CD14-positive monocyte (primary cell): ENCODE results near the gene NPW. TPM values are rescaled to one million over a fixed set of nuclear protein-coding genes. Genes with fewer than 3 reads are reported as not detected.

ENCODE experiments used
- DNase-seq, 3 donors: peaks; one replicate each; pipeline ENCODE4 v3.0.0-alpha.2; 2011 to 2022
- H2AFZ ChIP-seq: 2 replicates; pipeline ENCODE4 v1.6.0; 2012; ENCODE audit warnings: mild to moderate bottlenecking, low read depth, low read length, inconsistent platforms; ENCODE audit not compliant: insufficient read depth, poor library complexity, severe bottlenecking
- H3K27ac ChIP-seq, 2 donors: 1 replicate in 1 of 2; 2 replicates in 1 of 2; pipeline ENCODE4 v1.5.1; 2012 to 2013; ENCODE audit warnings: low read length in 2 of 2, control low read depth in 1 of 2, inconsistent platforms in 1 of 2, low read depth in 1 of 2, mild to moderate bottlenecking in 1 of 2
- H3K27me3 ChIP-seq, 2 donors: one replicate each; pipeline versions ENCODE4 v1.6.0 to v1.6.1; 2011 to 2013; ENCODE audit warnings: low read length in 2 of 2; ENCODE audit not compliant: control insufficient read depth in 2 of 2, insufficient read depth in 2 of 2
- H3K36me3 ChIP-seq, 2 donors: replicated peaks in 1 of 2; 1 replicate in 1 of 2; 2 replicates in 1 of 2; pipeline versions ENCODE4 v1.5.1 to v1.6.1; 2012 to 2013; ENCODE audit warnings: low read length in 2 of 2, control low read depth in 1 of 2, inconsistent platforms in 1 of 2, mild to moderate bottlenecking in 1 of 2; ENCODE audit not compliant: insufficient read depth in 2 of 2, control insufficient read depth in 1 of 2
- H3K4me1 ChIP-seq, 2 donors: 1 replicate in 1 of 2; 2 replicates in 1 of 2; pipeline versions ENCODE4 v1.5.1 to v1.6.1; 2012 to 2013; ENCODE audit warnings: low read length in 2 of 2, control low read depth in 1 of 2, inconsistent platforms in 1 of 2, mild to moderate bottlenecking in 1 of 2, moderate library complexity in 1 of 2; ENCODE audit not compliant: insufficient read depth in 2 of 2, control insufficient read depth in 1 of 2
- H3K4me2 ChIP-seq: replicated peaks from 2 replicates; pipeline ENCODE3; 2012; ENCODE audit warnings: low read length, moderate library complexity, mild to moderate bottlenecking; ENCODE audit not compliant: poor library complexity, severe bottlenecking; ENCODE audit errors: extremely low read depth
- H3K4me3 ChIP-seq, 3 experiments: fragments of 200-600 bp in 1 of 3; sonication (generic) in 1 of 3; replicated peaks in 1 of 3; 1 replicate in 2 of 3; 2 replicates in 1 of 3; pipeline ENCODE4 v1.5.1; 2011 to 2013; ENCODE audit warnings: low read length in 3 of 3, mild to moderate bottlenecking in 3 of 3, control low read depth in 2 of 3, low read depth in 2 of 3, inconsistent platforms in 1 of 3, moderate library complexity in 1 of 3
- H3K79me2 ChIP-seq: 2 replicates; pipeline ENCODE4 v1.6.0; 2012; ENCODE audit warnings: mild to moderate bottlenecking, control low read depth, inconsistent platforms, low read length, moderate library complexity; ENCODE audit not compliant: insufficient read depth
- H3K9ac ChIP-seq: 2 replicates; pipeline ENCODE4 v1.6.0; 2017; ENCODE audit warnings: low read length, mild to moderate bottlenecking; ENCODE audit not compliant: insufficient read depth, poor library complexity, severe bottlenecking
- H3K9me3 ChIP-seq, 2 donors: replicated peaks in 1 of 2; 1 replicate in 1 of 2; 2 replicates in 1 of 2; pipeline versions ENCODE4 v1.5.1 to v1.6.1; 2012 to 2013; ENCODE audit warnings: low read length in 2 of 2, control low read depth in 1 of 2; ENCODE audit not compliant: control insufficient read depth in 1 of 2, insufficient read depth in 1 of 2
- H4K20me1 ChIP-seq: 2 replicates; pipeline ENCODE4 v1.6.0; 2012; ENCODE audit warnings: mild to moderate bottlenecking, low read length, control low read depth, moderate library complexity; ENCODE audit not compliant: insufficient read depth
- H3K27ac Mint-ChIP-seq, 7 donors: one replicate each; pipeline ENCODE4 v1.8.0; 2020; ENCODE audit warnings: mild to moderate bottlenecking in 7 of 7, mixed read lengths in 7 of 7, moderate library complexity in 6 of 7, inconsistent platforms in 2 of 7
- H3K27me3 Mint-ChIP-seq, 3 donors: one replicate each; pipeline ENCODE4 v1.8.0; 2021 to 2022; ENCODE audit warnings: low read depth in 3 of 3, mild to moderate bottlenecking in 3 of 3, mixed read lengths in 3 of 3, moderate library complexity in 3 of 3, inconsistent platforms in 1 of 3
- H3K36me3 Mint-ChIP-seq, 2 donors: one replicate each; pipeline ENCODE4 v1.8.0; 2020; ENCODE audit warnings: mixed read lengths in 2 of 2, inconsistent platforms in 1 of 2, mild to moderate bottlenecking in 1 of 2
- H3K4me1 Mint-ChIP-seq: one replicate; pipeline ENCODE4 v1.8.0; 2020; ENCODE audit warnings: mild to moderate bottlenecking, mixed read lengths
- H3K4me3 Mint-ChIP-seq, 2 donors: one replicate each; pipeline ENCODE4 v1.8.0; 2020; ENCODE audit warnings: mild to moderate bottlenecking in 2 of 2, mixed read lengths in 2 of 2, moderate library complexity in 1 of 2
- H3K9me3 Mint-ChIP-seq, 7 donors: one replicate each; pipeline ENCODE4 v1.8.0; 2020 to 2022; ENCODE audit warnings: mixed read lengths in 7 of 7, mild to moderate bottlenecking in 6 of 7, moderate library complexity in 6 of 7, inconsistent platforms in 2 of 7
- WGBS: methylation state at CpG from one replicate; pipeline ENCODE4 v1.1.5; 2013; ENCODE audit warnings: missing lambda C conversion rate; ENCODE audit not compliant: insufficient coverage; 5-methylcytosine and 5-hydroxymethylcytosine counted together
- intact Hi-C, 2 donors: fragments of 100-400 bp; cut with micrococcal nuclease; formaldehyde crosslinking; loops; one replicate each; pipeline versions ENCODE4 v1.15.0 to v1.15.1; 2023
- polyA plus RNA-seq, 3 donors: library from polyadenylated mRNA; depleted of rRNA in 1 of 3; unstranded in 2 of 3; stranded (reverse) in 1 of 3; fragments of 300-500 nt in 2 of 3; fragments of >200 nt in 1 of 3; fragmentation: Illumina TruSeq in 2 of 3; gene quantifications; 1 replicate in 2 of 3; 2 replicates in 1 of 3; pipeline ENCODE4 v1.2.3, GENCODE V29; 2012 to 2021
- TF ChIP-seq, protein P1 (sequence below): fragments of 200-600 bp; IDR thresholded peaks from one replicate; pipeline ENCODE4 v1.8.0; 2022; ENCODE audit warnings: antibody characterized with exemption, mild to moderate bottlenecking

The NPW gene
- polyA plus RNA-seq, 3 donors: not detected

DNA sequence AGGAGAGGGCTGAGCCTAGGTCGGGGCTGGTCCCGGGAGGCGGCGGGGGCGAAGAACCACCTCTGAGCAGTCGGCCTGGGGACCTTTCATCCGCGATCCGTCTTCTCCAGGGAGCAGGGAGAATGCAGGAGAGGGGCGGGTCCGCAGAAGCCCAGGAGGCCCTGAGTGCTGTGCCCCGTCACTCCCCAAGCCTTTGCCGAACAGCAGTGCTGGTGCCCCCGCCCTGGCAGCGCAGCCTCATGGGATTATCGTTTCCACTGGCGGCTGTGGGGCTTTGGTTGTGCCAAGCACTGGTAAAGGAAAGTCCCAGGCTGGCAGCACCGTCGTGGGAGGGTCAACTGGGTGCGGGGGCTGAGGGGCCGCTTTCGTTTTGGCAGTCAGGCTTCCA lies 47.1 kb upstream of the NPW start:
- H3K4me2 ChIP-seq: peak overlapping the region; percentile 95
- H3K27ac Mint-ChIP-seq: peak overlapping the region in 6 of 7 donors; percentile 42 to 98 (median 98)
- peaks cover 11% of the 10 kb centered on the region for H3K79me2 ChIP-seq
- DNase-seq: no peak
- H3K9me3 Mint-ChIP-seq: peaks cover 0 to 2% (median 0%) of the 10 kb centered on the region in 7 donors
- peak overlapping the region; percentile 65 to 95 (median 70) for H3K4me3 ChIP-seq
- H3K4me1 ChIP-seq: peaks cover 18 to 20% of the 10 kb centered on the region in 2 donors
- H3K4me1 Mint-ChIP-seq: peaks cover 21% of the 10 kb centered on the region
- H3K9ac ChIP-seq: peak overlapping the region; percentile 90
- peaks cover 0 to 2% (median 1%) of the 10 kb centered on the region in 3 donors for H3K27me3 Mint-ChIP-seq
- H3K27ac ChIP-seq: peak overlapping the region in 1 of 2 donors; percentile 95
- H3K9me3 ChIP-seq: no peaks in the 10 kb centered on the region
- H3K36me3 ChIP-seq: peaks cover 33 to 34% of the 10 kb centered on the region in 2 donors
- intact Hi-C loops: no loop called here
- H3K27me3 ChIP-seq: no peaks in the 10 kb centered on the region
- TF ChIP-seq, protein P1, sequence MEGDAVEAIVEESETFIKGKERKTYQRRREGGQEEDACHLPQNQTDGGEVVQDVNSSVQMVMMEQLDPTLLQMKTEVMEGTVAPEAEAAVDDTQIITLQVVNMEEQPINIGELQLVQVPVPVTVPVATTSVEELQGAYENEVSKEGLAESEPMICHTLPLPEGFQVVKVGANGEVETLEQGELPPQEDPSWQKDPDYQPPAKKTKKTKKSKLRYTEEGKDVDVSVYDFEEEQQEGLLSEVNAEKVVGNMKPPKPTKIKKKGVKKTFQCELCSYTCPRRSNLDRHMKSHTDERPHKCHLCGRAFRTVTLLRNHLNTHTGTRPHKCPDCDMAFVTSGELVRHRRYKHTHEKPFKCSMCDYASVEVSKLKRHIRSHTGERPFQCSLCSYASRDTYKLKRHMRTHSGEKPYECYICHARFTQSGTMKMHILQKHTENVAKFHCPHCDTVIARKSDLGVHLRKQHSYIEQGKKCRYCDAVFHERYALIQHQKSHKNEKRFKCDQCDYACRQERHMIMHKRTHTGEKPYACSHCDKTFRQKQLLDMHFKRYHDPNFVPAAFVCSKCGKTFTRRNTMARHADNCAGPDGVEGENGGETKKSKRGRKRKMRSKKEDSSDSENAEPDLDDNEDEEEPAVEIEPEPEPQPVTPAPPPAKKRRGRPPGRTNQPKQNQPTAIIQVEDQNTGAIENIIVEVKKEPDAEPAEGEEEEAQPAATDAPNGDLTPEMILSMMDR: no peak
- H4K20me1 ChIP-seq: no peaks in the 10 kb centered on the region
- peaks cover 31 to 35% of the 10 kb centered on the region in 2 donors for H3K36me3 Mint-ChIP-seq
- H2AFZ ChIP-seq: peak overlapping the region; percentile 99
- H3K4me3 Mint-ChIP-seq: peak overlapping the region; percentile 91
- WGBS: 6% methylated on average over 22 of the region's 22 CpGs

DNA sequence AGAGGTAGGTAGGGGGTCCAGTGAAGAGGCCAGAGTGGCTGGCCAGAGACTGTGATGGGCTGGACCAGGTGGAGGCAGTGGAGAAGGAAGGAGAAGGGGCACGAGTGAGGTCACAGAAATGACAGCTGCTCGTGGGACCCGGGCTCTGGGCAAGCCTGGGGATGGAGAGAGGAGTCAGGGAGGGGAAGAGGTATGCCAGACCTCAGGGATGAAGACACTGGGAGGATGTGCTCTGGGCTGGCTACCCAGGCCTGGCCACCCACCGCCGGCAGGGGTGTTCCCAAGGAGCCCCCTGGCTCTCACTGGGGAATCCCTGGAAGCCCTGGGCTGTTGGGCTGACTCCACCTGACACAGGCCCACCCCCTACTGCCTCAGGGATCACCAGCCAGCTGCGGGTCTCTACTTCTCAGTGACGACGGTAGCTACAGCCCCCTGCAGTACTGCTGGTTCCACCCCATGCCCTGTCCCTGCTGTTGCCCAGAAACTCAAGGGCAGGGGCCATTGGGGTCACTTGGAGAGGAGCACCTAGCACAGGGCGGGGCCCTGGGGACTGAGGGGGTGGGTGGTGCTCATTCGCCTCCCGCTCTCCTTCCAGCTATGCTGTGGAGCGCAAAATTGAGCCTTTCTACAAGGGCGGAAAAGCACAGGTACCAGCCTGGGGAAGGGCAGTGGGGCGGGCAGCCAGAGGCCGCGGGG lies 46.0 kb upstream of the NPW start:
- no peak for DNase-seq
- no peak overlapping the region for H2AFZ ChIP-seq
- no peak overlapping the region for H3K9ac ChIP-seq
- peaks cover 3 to 11% (median 5%) of the 10 kb centered on the region in 3 donors for H3K27me3 Mint-ChIP-seq
- peaks cover 0 to 5% (median 0%) of the 10 kb centered on the region in 7 donors for H3K9me3 Mint-ChIP-seq
- H3K4me3 ChIP-seq: no peak overlapping the region
- peaks cover 18 to 20% of the 10 kb centered on the region in 2 donors for H3K4me1 ChIP-seq
- H3K4me1 Mint-ChIP-seq: peaks cover 21% of the 10 kb centered on the region
- peaks cover under 1% of the 10 kb centered on the region for H4K20me1 ChIP-seq
- peak overlapping the region; percentile 95 for H3K4me2 ChIP-seq
- peaks cover 44 to 46% of the 10 kb centered on the region in 2 donors for H3K36me3 ChIP-seq
- H3K27me3 ChIP-seq: peaks cover 0 to 4% of the 10 kb centered on the region in 2 donors
- peak overlapping the region in 1 of 7 donors; percentile 35 for H3K27ac Mint-ChIP-seq
- H3K4me3 Mint-ChIP-seq: no peak overlapping the region
- H3K36me3 Mint-ChIP-seq: peaks cover 40 to 46% of the 10 kb centered on the region in 2 donors
- H3K79me2 ChIP-seq: peaks cover 11% of the 10 kb centered on the region
- H3K27ac ChIP-seq: no peak overlapping the region
- no peaks in the 10 kb centered on the region for H3K9me3 ChIP-seq
- WGBS: 100% methylated on average over 10 of the region's 16 CpGs
- intact Hi-C loops: no loop called here
- TF ChIP-seq, protein P1: no peak
